ENCODE data around the gene CUX1. TPM values are rescaled to one million over a fixed set of nuclear protein-coding genes. Genes with fewer than 3 reads are reported as not detected.

The CUX1 gene
- total RNA-seq, 2 experiments from 2014 or later = 35.6 to 38.0 TPM

DNA sequence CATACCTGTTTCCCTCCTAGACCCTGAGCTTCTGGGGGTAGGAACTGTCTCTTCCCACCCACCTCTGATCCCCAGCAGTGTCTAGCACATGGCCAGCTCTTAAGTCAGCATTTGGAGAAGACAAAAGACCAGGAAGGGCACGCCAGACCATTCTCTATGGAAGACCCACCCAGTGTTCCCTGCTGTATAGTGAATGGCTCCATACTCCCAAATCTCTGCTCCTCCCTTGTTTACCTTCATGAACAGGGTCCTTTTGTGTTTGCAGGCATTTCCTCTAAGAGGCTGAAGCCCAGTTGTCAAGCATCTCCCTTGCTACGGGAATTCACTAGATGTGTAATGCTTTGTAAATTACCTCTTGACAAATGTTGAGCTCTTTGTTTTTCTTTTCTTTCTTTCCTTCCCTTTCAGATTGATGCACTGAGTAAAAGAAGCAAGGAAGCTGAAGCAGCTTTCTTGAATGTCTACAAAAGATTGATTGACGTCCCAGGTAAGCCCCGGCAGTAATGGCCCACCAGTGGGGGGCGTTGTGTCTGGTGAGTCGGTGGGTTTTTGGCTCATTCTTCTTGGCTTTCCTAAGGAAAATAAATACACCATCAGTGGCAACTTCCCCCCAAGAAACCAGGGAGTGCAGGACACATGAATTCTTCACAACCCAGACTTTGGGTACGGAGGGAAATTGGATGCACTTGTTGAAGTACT, 252.7 kb downstream of the CUX1 start:
- ATAC-seq (ENCODE audit: poor library complexity) (no peak), DNase-seq (no peak)
- no peak overlapping the region for H3K27ac ChIP-seq (ENCODE audit: low read depth in 1 of 2, low read length in 2 of 2)
- H3K9me3 Mint-ChIP-seq = peaks cover 4% of the 10 kb centered on the region
- CTCF ChIA-PET = no interaction called here
- H3K4me3 Mint-ChIP-seq = no peak overlapping the region
- no peak overlapping the region for H3K27ac Mint-ChIP-seq
- POLR2A ChIA-PET = no interaction called here
- peaks cover 25% of the 10 kb centered on the region for H3K36me3 ChIP-seq (ENCODE audit: insufficient read depth, low read length)
- H3K4me3 ChIP-seq (ENCODE audit: low read length) = no peak overlapping the region
- H3K4me1 ChIP-seq (ENCODE audit: insufficient read depth, low read length) = no peaks in the 10 kb centered on the region
- no peaks in the 10 kb centered on the region for H3K27me3 Mint-ChIP-seq
- H3K36me3 Mint-ChIP-seq (ENCODE audit: low read depth) = peaks cover 77% of the 10 kb centered on the region
- peaks cover 11 to 12% of the 10 kb centered on the region in 2 experiments for H3K9me3 ChIP-seq (ENCODE audit: control insufficient read depth in 1 of 2, insufficient read depth in 1 of 2, low read length in 2 of 2)
- intact Hi-C loops (cut with DNase I, micrococcal nuclease) = no loop called here
- no peaks in the 10 kb centered on the region for H3K4me1 Mint-ChIP-seq (ENCODE audit: low read depth)
- TF ChIP-seq, protein P1, sequence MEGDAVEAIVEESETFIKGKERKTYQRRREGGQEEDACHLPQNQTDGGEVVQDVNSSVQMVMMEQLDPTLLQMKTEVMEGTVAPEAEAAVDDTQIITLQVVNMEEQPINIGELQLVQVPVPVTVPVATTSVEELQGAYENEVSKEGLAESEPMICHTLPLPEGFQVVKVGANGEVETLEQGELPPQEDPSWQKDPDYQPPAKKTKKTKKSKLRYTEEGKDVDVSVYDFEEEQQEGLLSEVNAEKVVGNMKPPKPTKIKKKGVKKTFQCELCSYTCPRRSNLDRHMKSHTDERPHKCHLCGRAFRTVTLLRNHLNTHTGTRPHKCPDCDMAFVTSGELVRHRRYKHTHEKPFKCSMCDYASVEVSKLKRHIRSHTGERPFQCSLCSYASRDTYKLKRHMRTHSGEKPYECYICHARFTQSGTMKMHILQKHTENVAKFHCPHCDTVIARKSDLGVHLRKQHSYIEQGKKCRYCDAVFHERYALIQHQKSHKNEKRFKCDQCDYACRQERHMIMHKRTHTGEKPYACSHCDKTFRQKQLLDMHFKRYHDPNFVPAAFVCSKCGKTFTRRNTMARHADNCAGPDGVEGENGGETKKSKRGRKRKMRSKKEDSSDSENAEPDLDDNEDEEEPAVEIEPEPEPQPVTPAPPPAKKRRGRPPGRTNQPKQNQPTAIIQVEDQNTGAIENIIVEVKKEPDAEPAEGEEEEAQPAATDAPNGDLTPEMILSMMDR (IDR thresholded peaks at IDR 0.05) = no peak
- H3K27me3 ChIP-seq (ENCODE audit: control insufficient read depth in 1 of 2, insufficient read depth in 2 of 2, low read length in 2 of 2) = no peaks in the 10 kb centered on the region

DNA sequence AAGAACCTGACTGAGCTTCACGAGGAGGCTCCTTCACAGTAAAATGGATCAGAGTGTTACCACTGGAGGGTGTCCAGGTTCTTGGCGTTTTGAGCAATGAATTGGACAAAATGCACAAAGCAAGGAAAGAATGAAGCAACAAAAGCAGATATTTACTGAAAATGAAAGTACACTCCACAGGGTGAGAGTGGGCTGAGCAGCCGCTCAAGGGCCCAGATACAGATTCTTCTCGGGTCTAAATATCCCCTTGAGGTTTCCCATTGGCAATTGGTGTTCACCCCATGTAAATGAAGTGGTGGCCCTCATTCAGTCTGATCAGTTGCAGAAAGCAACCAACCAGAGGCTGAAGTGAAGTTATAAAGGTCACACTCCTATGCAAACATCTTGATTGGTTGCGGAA, 254.6 kb downstream of the CUX1 start:
- Mint-ChIP-seq H3K9me3 (peaks cover 4% of the 10 kb centered on the region), H3K27ac (no peak overlapping the region), H3K4me1 (ENCODE audit: low read depth) (no peaks in the 10 kb centered on the region), H3K4me3 (no peak overlapping the region), H3K36me3 (ENCODE audit: low read depth) (peaks cover 78% of the 10 kb centered on the region), H3K27me3 (no peaks in the 10 kb centered on the region)
- no peaks in the 10 kb centered on the region for H3K27me3 ChIP-seq (ENCODE audit: control insufficient read depth in 1 of 2, insufficient read depth in 2 of 2, low read length in 2 of 2)
- TF ChIP-seq, protein P1 (IDR thresholded peaks at IDR 0.05) = no peak
- CTCF ChIA-PET = no interaction called here
- no peak overlapping the region for H3K27ac ChIP-seq (ENCODE audit: low read depth in 1 of 2, low read length in 2 of 2)
- DNase-seq (no peak), ATAC-seq (ENCODE audit: poor library complexity) (no peak)
- intact Hi-C loops (cut with DNase I, micrococcal nuclease) = no loop called here
- H3K4me3 ChIP-seq (ENCODE audit: low read length) = no peak overlapping the region
- POLR2A ChIA-PET = no interaction called here
- peaks cover 25% of the 10 kb centered on the region for H3K36me3 ChIP-seq (ENCODE audit: insufficient read depth, low read length)
- peaks cover 11 to 12% of the 10 kb centered on the region in 2 experiments for H3K9me3 ChIP-seq (ENCODE audit: control insufficient read depth in 1 of 2, insufficient read depth in 1 of 2, low read length in 2 of 2)
- H3K4me1 ChIP-seq (ENCODE audit: insufficient read depth, low read length) = no peaks in the 10 kb centered on the region

DNA sequence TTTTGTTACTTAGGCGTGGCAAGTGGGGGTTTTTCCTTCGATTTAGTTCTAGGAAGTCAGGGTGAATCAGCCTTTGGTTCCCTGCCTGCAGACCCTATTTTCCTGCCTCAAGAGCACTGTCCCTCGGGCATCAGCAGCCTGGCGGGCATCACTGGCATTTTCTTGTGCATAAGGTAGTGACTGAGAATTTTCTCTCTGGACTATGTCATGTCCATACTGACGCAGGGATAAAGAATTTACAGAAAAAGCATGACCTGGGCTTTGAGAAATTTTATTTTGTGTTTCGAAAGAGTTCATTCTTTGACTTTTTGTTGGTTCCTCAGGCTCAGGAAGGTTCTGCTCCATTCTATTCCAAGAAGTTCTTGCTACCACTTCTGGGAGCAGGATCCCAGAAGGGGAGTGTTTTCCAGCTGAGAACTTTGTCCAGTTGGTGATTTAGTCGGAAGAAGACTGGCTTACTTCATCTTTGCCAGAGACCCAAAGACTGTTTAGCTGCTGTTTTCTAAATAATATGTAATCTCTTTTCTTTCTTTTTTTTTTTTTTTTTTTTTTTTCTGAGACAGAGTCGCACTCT, 255.3 kb downstream of the CUX1 start:
- POLR2A ChIA-PET = no interaction called here
- Histone ChIP-seq H3K9me3 (ENCODE audit: control insufficient read depth in 1 of 2, insufficient read depth in 1 of 2, low read length in 2 of 2) (peaks cover 11 to 12% of the 10 kb centered on the region in 2 experiments), H3K27me3 (ENCODE audit: control insufficient read depth in 1 of 2, insufficient read depth in 2 of 2, low read length in 2 of 2) (no peaks in the 10 kb centered on the region), H3K4me3 (ENCODE audit: low read length) (no peak overlapping the region), H3K4me1 (ENCODE audit: insufficient read depth, low read length) (no peaks in the 10 kb centered on the region), H3K27ac (ENCODE audit: low read depth in 1 of 2, low read length in 2 of 2) (no peak overlapping the region), H3K36me3 (ENCODE audit: insufficient read depth, low read length) (peaks cover 25% of the 10 kb centered on the region)
- CTCF ChIA-PET = no interaction called here
- Mint-ChIP-seq H3K4me3 (no peak overlapping the region), H3K9me3 (peaks cover 4% of the 10 kb centered on the region), H3K27ac (no peak overlapping the region), H3K27me3 (no peaks in the 10 kb centered on the region), H3K4me1 (ENCODE audit: low read depth) (no peaks in the 10 kb centered on the region), H3K36me3 (ENCODE audit: low read depth) (peaks cover 84% of the 10 kb centered on the region)
- DNase-seq (no peak), ATAC-seq (ENCODE audit: poor library complexity) (no peak)
- TF ChIP-seq, protein P1 (IDR thresholded peaks at IDR 0.05) = no peak
- intact Hi-C loops (cut with DNase I, micrococcal nuclease) = no loop called here
